Urothelium cell line (cell line): Measurements from ENCODE around the gene AKAIN1.
A peak's percentile ranks its signal among the peaks of the same experiment; 100 is the strongest.

Source experiments
- DNase-seq: peaks from one replicate; pipeline ENCODE4 v3.0.0; 2011; ENCODE audit warnings: low spot score, mixed read lengths
- FAIRE-seq: peaks from 2 replicates; lab custom pipeline; 2011; peaks lifted over from hg19 to GRCh38; lab: Jason Lieb, UNC

Gene AKAIN1

GRCh38 chr18:5164903-5165302 is 32.2 kb downstream of the AKAIN1 start:
- FAIRE-seq = no peak
- DNase-seq = no peak

- DNase-seq (no peak), FAIRE-seq (no peak)
Observed at GRCh38 chr18:5162111-5162510, 34.9 kb downstream of the AKAIN1 start.

GRCh38 chr18:5159080-5159479 is 38.0 kb downstream of the AKAIN1 start:
- no peak for FAIRE-seq

GRCh38 chr18:5158587-5158986 is 38.5 kb downstream of the AKAIN1 start:
- no peak for FAIRE-seq

More at GRCh38 chr18:5159080-5159479, 38.0 kb downstream of the AKAIN1 start:
- DNase-seq = no peak

GRCh38 chr18:5158172-5158571 is 38.9 kb downstream of the AKAIN1 start:
- FAIRE-seq (no peak), DNase-seq (no peak)

More at GRCh38 chr18:5158587-5158986, 38.5 kb downstream of the AKAIN1 start:
- no peak for DNase-seq

- DNase-seq = peak; percentile 31
- FAIRE-seq = no peak
Observed at GRCh38 chr18:5155907-5156287, 41.2 kb downstream of the AKAIN1 start.

GRCh38 chr18:5155218-5155906 is 41.7 kb downstream of the AKAIN1 start:
- DNase-seq = peak; percentile 42
- peak; percentile 20 for FAIRE-seq

- FAIRE-seq = no peak
- no peak for DNase-seq
Observed at GRCh38 chr18:5152343-5153020, 44.6 kb downstream of the AKAIN1 start.

GRCh38 chr18:5150894-5151293 is 46.2 kb downstream of the AKAIN1 start:
- FAIRE-seq (no peak), DNase-seq (no peak)

GRCh38 chr18:5146093-5146492 is 51.0 kb downstream of the AKAIN1 start:
- FAIRE-seq = no peak
- no peak for DNase-seq

GRCh38 chr18:5145168-5145825 is 51.8 kb downstream of the AKAIN1 start:
- FAIRE-seq = no peak
- DNase-seq = no peak

- no peak for DNase-seq
- FAIRE-seq = no peak
Observed at GRCh38 chr18:5144629-5145028, 52.4 kb downstream of the AKAIN1 start.

- no peak for DNase-seq
- FAIRE-seq = no peak
Observed at GRCh38 chr18:5142859-5143258, 54.2 kb downstream of the AKAIN1 start.

- DNase-seq = no peak
- no peak for FAIRE-seq
Observed at GRCh38 chr18:5142131-5142530, 54.9 kb downstream of the AKAIN1 start.

GRCh38 chr18:5137261-5137660 is 59.8 kb downstream of the AKAIN1 start:
- FAIRE-seq = no peak

GRCh38 chr18:5132987-5133386 is 64.1 kb downstream of the AKAIN1 start:
- DNase-seq = peak; percentile 18
- peak; percentile 37 for FAIRE-seq

More at GRCh38 chr18:5137261-5137660, 59.8 kb downstream of the AKAIN1 start:
- no peak for DNase-seq

GRCh38 chr18:5122272-5122671 is 74.8 kb downstream of the AKAIN1 start:
- no peak for FAIRE-seq
- no peak for DNase-seq

GRCh38 chr18:5110266-5110665 is 86.8 kb downstream of the AKAIN1 start:
- DNase-seq (no peak), FAIRE-seq (no peak)

GRCh38 chr18:5107988-5108387 is 89.1 kb downstream of the AKAIN1 start:
- no peak for DNase-seq
- no peak for FAIRE-seq

- FAIRE-seq = no peak
- no peak for DNase-seq
Observed at GRCh38 chr18:5106730-5107129, 90.3 kb downstream of the AKAIN1 start.

GRCh38 chr18:5104246-5104645 is 92.8 kb downstream of the AKAIN1 start:
- DNase-seq (no peak), FAIRE-seq (no peak)

- DNase-seq = no peak
Observed at GRCh38 chr18:5103693-5104092, 93.4 kb downstream of the AKAIN1 start.

More at GRCh38 chr18:5103693-5104092, 93.4 kb downstream of the AKAIN1 start:
- FAIRE-seq = no peak
